Breast epithelium (tissue), 4 donors: ENCODE data around the gene RFNG. TPM values are rescaled to one million over a fixed set of nuclear protein-coding genes. Genes with fewer than 3 reads are reported as not detected.

Experiments
- DNase-seq, 2 donors: peaks; one replicate each; pipeline ENCODE4 v3.0.0-alpha.2; 2019; ENCODE audit warnings: low spot score in 2 of 2
- H3K27ac ChIP-seq, 2 donors: fragments of 200-600 bp; sonication (generic) in 1 of 2; one replicate each; pipeline ENCODE4 v1.5.1; 2016 to 2019; ENCODE audit warnings: mild to moderate bottlenecking in 1 of 2
- H3K27me3 ChIP-seq, 2 donors: fragments of 200-600 bp; sonication (generic) in 1 of 2; one replicate each; pipeline versions ENCODE4 v1.5.1 to v1.6.0; 2017 to 2019; ENCODE audit warnings: control low read depth in 1 of 2, mild to moderate bottlenecking in 1 of 2
- H3K36me3 ChIP-seq: fragments of 200-600 bp; one replicate; pipeline ENCODE4 v1.5.1; 2019
- H3K4me1 ChIP-seq, 2 donors: fragments of 200-600 bp; sonication (generic); one replicate each; pipeline ENCODE4 v1.5.1; 2016 to 2019; ENCODE audit warnings: control low read depth in 1 of 2
- H3K4me3 ChIP-seq, 3 donors: fragments of 200-600 bp; sonication (generic); 1 replicate in 2 of 3; 2 replicates in 1 of 3; pipeline ENCODE4 v1.5.1; 2016 to 2019; ENCODE audit warnings: mild to moderate bottlenecking in 3 of 3, moderate library complexity in 2 of 3
- H3K9me3 ChIP-seq, 2 donors: fragments of 200-600 bp; sonication (generic) in 1 of 2; one replicate each; pipeline ENCODE4 v1.5.1; 2016 to 2019; ENCODE audit warnings: control low read depth in 1 of 2
- CTCF ChIP-seq, 3 donors: fragments of 450-650 bp; IDR thresholded peaks; one replicate each; pipeline ENCODE4 v1.5.1; 2016 to 2017; ENCODE audit warnings: antibody characterized with exemption in 3 of 3, mild to moderate bottlenecking in 3 of 3, moderate library complexity in 3 of 3
- POLR2A ChIP-seq: fragments of 450-650 bp; IDR thresholded peaks from one replicate; pipeline ENCODE4 v1.6.1; 2016; ENCODE audit warnings: antibody characterized with exemption, mild to moderate bottlenecking, moderate library complexity
- POLR2AphosphoS5 ChIP-seq, 3 donors: sonication (generic); formaldehyde crosslinking; IDR thresholded peaks; one replicate each; pipeline ENCODE4 v1.6.1; 2017; ENCODE audit warnings: antibody characterized with exemption in 3 of 3
- intact Hi-C: fragments of 100-400 bp; cut with DNase I; formaldehyde crosslinking; loops from one replicate; pipeline ENCODE4 v1.15.1; 2023; ENCODE audit warnings: low total_unique reads
- total RNA-seq, 3 donors: library from RNA; depleted of rRNA; stranded (reverse); fragments of >200 nt; gene quantifications; one replicate each; pipeline ENCODE4 v1.1.0, GENCODE V29; 2016

RFNG gene
- total RNA-seq, 3 donors from 2014 or later = 30.5 to 49.4 (median 31.8) TPM

- H3K9me3 ChIP-seq = no peaks in the 10 kb centered on the region
- intact Hi-C loops = no loop called here
- DNase-seq = peak; percentile 93 to 94
- peak within 1 kb of the TSS; percentile 95 to 96 for H3K27ac ChIP-seq
- H3K4me3 ChIP-seq = peak within 1 kb of the TSS; percentile 68 to 88 (median 76)
- no peaks in the 10 kb centered on the region for H3K36me3 ChIP-seq
- TF ChIP-seq POLR2A (peak; percentile 49), POLR2AphosphoS5 (IDR thresholded peaks at IDR 0.05) (peak; percentile 55 to 73 (median 72)), CTCF (IDR thresholded peaks at IDR 0.05) (peak in 1 of 3 donors; percentile 31)
- H3K27me3 ChIP-seq = no peaks in the 10 kb centered on the region
- peaks cover 26 to 38% of the 10 kb centered on the region in 2 donors for H3K4me1 ChIP-seq
Measured at GRCh38 chr17:82098169-82098938, 46.7 kb upstream of the RFNG start, which contains the start of gene FASN. TSS of gene FASN (minus strand) at chr17:82098236. CDS start at chr17:82096445, 1,791 bp downstream.

GRCh38 chr17:82097919-82098168 lies 46.2 kb upstream of the RFNG start:
- peaks cover 26 to 38% of the 10 kb centered on the region in 2 donors for H3K4me1 ChIP-seq
- no peak for DNase-seq
- H3K36me3 ChIP-seq = no peaks in the 10 kb centered on the region
- H3K4me3 ChIP-seq = peak overlapping the region; percentile 68 to 88 (median 76)
- no peaks in the 10 kb centered on the region for H3K27me3 ChIP-seq
- peak overlapping the region; percentile 95 to 96 for H3K27ac ChIP-seq
- intact Hi-C loops = no loop called here
- no peak for TF ChIP-seq CTCF (IDR thresholded peaks at IDR 0.05)
- peak in 1 of 3 donors; percentile 1 for TF ChIP-seq POLR2AphosphoS5 (IDR thresholded peaks at IDR 0.05)
- no peak for TF ChIP-seq POLR2A
- no peaks in the 10 kb centered on the region for H3K9me3 ChIP-seq

GRCh38 chr17:82097184-82097918 lies 45.7 kb upstream of the RFNG start:
- Histone ChIP-seq H3K27me3 (no peaks in the 10 kb centered on the region), H3K9me3 (no peaks in the 10 kb centered on the region), H3K4me3 (peak overlapping the region; percentile 68 to 88 (median 76)), H3K36me3 (no peaks in the 10 kb centered on the region), H3K27ac (peak overlapping the region; percentile 95 to 96), H3K4me1 (peaks cover 26 to 38% of the 10 kb centered on the region in 2 donors)
- DNase-seq = no peak
- intact Hi-C loops = no loop called here
- TF ChIP-seq POLR2AphosphoS5 (IDR thresholded peaks at IDR 0.05) (peak in 1 of 3 donors; percentile 33), CTCF (IDR thresholded peaks at IDR 0.05) (no peak)

- H3K4me3 ChIP-seq = peak overlapping the region; percentile 68 to 88 (median 76)
- H3K9me3 ChIP-seq = no peaks in the 10 kb centered on the region
- H3K36me3 ChIP-seq = no peaks in the 10 kb centered on the region
- H3K4me1 ChIP-seq = peaks cover 25 to 36% of the 10 kb centered on the region in 2 donors
- TF ChIP-seq CTCF (IDR thresholded peaks at IDR 0.05) (no peak), POLR2A (no peak), POLR2AphosphoS5 (IDR thresholded peaks at IDR 0.05) (no peak)
- no peak for DNase-seq
- peak overlapping the region; percentile 95 to 96 for H3K27ac ChIP-seq
- no peaks in the 10 kb centered on the region for H3K27me3 ChIP-seq
- intact Hi-C loops = no loop called here
Measured at GRCh38 chr17:82096709-82097183, 45.1 kb upstream of the RFNG start.
